IPS DF 19.7 (cell line): ENCODE results near the gene ALPI.

Experiments
- DNase-seq: peaks from one replicate; pipeline ENCODE4 v3.0.0-alpha.2; 2013; ENCODE audit warnings: low read depth, low spot score

Gene ALPI

DNA sequence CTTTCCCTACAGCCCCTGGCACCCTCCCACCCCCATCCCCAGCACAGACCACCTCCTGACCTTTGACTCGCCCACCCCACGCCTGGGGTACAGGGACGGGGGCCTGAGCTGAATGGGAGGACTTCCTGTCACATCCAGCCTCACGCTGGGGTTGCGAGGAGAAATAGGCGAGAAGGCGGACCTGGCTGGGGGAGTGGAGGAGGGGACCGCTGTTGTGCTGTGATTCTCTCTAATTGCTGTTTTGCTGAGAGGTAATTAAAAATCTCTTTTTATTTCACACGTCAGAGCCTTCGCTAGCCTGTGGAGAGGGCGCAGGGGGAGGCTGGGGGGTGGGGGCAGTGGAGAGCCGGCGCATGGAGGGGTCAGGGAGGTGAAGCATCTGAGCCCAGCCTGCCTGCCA lies 41.4 kb downstream of the ALPI start:
- no peak for DNase-seq

DNA sequence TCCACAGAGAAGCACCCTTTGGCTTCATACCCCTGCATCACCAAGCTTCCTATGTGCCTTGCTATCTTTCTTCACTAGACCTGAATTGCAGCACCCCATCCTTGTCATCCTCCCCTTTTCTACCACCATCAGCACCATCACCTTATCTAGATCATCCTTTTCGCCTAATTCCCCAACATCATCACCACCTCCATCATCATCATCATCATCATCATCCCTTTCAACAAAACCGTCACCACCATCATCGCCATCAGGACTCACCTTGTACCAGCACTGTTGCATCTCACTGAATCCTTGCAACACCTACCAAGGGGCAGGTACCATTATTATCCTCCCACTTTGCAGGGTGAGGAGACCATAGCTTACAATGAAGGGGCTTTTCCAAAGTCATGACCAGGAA lies 42.5 kb downstream of the ALPI start:
- DNase-seq, result no peak

DNA sequence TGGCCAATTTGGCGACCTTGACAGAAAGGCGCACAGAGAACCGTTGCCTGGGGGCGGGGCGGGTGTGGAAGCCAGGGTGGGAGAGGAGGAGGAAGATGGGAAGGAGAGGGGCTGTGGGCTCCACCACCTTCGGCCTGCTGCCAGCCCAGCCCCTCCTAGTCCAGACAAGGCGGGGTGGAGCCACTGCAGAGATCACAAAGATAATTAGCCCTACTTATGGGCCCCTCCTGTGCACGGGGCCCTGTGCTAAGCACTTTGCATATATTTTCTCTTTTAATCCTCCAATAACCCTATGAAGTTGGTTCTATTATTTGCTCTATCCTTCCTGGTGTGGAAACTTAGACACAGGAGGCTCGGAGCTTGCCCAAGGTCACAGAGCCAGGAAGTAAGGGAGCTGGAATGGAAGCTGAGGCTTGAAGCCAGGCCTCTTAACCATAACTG lies 45.4 kb downstream of the ALPI start:
- no peak for DNase-seq

DNA sequence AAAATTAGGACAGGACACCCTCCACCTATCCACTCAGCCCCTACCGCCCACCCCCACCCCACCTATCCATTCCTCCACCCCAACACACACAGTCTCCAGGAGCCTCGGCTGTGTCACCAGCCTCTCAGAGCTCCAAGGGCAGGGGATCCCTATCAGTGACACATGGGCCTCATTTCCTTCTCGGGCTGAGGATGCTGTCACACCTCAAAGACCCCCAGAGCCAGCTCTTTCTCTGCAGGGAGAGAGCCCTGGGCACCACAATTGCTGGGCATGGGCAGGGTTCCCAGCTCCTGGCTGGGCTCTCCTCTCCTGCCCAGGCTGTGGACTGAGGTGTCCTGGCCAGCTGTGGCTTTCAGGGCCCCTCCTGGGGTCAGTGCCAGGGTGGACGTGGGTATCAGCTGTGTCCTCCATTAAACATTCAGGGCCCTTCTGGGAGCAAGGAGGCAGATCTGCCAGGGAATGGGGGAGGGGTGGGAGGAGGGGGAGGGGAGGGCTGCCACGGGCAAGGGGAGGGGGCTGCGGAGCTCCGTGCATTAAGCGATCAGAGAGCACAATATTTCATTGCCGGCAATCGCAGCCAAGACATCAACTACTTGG lies 45.9 kb downstream of the ALPI start:
- no peak for DNase-seq

DNA sequence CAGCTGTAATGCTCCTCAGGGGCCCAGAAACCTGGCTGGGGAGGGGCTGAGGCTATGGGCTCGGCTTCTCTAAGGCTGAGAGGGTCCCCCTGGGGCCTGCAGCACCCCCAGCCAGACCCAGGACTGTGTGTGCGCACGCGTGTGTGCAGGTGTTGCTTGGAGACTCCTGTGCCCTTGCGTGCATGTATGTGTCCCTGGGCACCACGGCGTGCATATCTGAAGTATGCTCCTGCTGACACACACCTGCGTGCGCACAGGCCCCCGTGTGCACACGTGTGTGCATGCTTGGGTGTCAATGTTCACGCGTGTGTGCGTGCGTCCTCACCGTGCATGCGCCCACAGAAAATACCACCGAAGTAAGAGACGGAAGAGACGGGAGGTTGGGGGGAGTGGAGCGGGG lies 46.6 kb downstream of the ALPI start:
- DNase-seq, result no peak

DNA sequence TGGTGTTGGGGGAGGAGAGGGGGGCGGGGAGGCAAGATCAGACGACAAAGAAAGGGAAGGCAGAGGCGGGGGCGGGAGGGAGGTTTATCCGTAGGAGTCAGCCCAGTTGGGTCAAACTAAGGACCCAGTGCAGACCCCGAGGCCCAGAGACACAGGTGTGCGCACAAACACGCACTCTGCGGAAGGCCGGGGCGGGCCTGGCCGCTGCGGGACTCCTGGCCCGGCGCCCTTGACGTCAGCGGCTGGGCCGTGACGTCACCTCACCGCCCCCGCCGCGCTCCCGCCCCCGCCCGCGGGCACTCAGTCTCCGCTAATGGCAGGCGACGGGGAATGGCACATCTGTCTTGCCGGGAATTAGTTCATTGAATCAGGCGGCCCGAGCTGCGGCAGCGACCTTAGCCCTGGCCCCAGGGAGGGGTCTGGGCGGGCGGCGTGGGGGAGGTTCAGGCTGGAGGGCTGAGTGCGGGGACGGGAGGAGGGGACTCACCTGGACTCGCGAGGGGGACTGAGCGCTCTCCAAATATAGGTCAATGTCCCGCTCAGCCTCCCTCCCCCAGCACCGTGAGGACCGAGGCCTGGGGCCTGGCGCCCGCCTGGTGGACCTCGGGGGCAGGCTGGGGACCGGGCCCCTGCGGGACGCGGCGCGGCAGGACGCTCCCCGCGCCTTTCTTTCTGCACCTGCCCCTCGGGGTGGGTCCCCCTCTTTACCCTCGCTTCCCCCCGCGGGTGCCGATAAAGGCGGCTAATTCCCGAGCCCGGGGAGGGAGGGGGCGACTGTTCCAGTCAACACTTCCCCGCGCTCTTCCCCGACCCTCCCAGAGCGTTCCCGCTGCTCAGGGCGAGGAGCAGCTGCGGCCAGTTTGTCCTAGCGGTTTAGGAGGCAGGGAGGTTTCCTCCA lies 47.2 kb downstream of the ALPI start:
- no peak for DNase-seq

DNA sequence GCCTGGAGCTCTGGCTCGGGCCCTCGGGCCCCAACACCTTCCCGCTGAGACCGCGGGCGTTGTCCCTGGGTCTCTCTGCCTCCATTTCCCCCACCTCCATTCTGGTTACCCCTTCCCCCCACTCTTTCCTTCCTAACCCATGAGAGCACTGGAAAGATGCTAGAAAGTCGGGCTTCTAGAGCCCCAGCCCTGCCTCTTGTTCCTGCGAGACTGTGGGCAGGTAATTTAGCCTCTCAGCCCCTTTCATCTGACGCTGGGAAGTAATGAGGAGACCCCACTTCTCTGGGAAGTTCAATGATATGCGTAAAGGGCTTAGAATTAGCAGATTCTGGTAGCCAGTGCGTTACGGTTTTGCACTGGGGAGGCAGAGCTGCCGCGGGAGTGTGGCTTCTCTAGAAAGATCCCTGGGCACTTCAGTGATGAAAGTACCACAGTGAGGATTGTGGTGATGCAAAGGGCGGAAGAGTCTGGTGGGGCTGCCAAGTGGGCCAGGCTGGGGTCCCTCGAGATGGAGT lies 47.9 kb downstream of the ALPI start:
- DNase-seq, result no peak

DNA sequence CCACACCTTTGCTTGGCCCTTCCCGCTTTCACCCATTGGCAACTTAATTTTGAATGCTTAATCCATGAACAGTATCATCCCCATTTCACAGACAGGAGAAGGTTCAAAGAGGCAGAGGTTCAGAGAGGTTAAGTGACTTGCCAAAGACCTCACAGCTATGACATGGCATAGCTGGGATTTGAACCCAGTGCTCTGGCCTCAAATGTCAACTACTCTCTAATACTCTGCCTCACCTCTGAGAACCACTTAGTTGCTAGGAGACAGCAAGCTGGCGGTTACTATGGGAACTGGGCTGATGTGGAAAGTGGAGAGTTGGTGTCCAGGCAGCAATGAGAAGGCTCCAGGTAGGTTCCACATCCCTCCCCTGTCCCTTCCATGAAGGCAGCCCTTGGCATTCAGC lies 48.5 kb downstream of the ALPI start:
- DNase-seq, result no peak

DNA sequence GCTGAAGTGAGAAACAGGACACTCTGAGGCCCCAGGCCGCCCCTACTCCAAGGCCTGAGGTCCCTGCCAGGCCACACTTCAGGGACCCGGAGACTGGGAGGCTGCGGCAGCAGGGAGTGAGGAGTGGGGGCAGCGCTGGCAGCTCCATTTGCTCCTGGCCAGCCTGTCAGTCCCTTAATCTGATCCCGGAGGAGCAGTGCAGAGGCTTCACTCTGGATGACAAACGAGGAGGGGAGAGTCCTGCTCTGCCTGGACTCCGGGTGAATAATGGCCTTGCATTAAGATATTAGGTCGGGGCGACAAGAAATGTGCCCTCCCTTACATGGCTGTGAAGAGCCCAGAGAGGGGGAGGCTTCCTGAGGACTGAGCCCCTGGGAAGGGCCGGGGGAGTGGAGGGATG lies 49.9 kb downstream of the ALPI start:
- DNase-seq, result no peak

DNA sequence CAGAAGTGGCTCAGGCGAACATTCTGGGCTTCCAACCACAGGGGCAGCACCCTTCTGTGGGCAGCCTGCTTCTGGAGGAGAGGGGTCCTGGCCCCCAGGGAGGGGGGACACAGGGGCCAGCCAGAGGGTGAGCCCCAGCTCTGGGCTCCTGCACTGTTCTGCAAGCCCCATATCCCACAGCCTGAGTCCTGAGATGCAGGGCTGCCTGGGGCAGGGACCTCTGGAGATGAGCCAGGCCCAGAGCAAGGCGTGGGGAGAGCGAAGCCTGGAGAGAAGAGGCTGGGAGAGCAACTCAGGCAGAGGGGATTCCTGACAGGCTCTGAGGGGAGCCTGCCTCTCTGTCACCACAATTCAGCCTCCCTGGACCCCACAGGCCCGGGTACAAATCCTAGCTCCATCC lies 50.8 kb downstream of the ALPI start:
- no peak for DNase-seq

DNA sequence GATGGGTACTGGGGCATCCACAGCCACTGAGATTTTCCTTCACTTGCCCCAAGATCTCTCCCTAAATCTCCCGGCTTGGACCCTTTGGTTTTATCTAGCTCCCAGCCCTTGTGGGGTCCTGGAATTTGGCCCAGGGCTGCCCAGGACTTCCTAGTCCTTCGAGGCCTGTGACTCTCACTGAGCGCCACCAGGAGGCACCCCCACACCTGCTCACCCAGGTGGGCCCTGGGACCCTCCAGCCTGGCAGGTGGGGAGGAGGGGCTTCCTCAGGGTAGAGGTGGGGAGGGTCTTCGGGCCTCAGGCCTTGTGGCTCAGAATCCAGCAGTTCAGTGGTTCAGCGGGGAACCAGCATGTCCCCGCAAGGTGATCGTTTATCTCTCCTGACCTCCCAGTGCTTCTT lies 52.3 kb downstream of the ALPI start:
- no peak for DNase-seq
